Hematopoietic multipotent progenitor cell treated with erythropoietin and hydrocortisone succinate and interleukin-3 and kit ligand, for 15 days (in vitro differentiated cells): ENCODE data around the gene PKDCC.
"Not testable (repeated sequence)": the region's sequence is repeated elsewhere in the genome, so short reads cannot be mapped to it uniquely, and the experiment has no call there.

Experiments
- DNase-seq: peaks from one replicate; pipeline ENCODE4 v3.0.0-alpha.2; 2015; ENCODE audit warnings: low spot score

PKDCC gene

GRCh38 chr2:42065753-42066152 is 17.9 kb downstream of the PKDCC start:
- DNase-seq: not testable (repeated sequence)

- DNase-seq: not testable (repeated sequence)
These were observed 19.2 kb downstream of the PKDCC start for GRCh38 chr2:42067001-42067400.

DNA sequence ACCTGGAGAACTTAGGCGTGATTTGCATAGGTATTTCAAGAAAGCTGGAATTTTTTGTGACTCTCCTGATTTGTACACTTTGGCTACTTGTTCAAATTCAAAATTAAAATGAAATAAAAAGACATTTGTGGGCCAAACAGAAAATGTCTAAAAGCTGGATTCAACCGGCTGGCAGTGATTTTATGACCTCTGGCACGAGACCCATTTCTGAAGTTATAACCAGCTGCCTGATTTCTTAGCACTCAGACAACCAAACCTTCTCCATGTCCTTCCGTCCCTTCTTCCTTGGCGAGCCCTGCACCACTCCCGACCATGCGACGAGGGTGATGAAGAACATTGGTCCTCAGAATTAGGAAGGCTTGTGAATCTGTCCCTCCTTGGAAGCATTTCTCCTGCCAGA is 19.7 kb downstream of the PKDCC start:
- no peak for DNase-seq

GRCh38 chr2:42068571-42069178 is 20.9 kb downstream of the PKDCC start:
- DNase-seq: no peak

DNA sequence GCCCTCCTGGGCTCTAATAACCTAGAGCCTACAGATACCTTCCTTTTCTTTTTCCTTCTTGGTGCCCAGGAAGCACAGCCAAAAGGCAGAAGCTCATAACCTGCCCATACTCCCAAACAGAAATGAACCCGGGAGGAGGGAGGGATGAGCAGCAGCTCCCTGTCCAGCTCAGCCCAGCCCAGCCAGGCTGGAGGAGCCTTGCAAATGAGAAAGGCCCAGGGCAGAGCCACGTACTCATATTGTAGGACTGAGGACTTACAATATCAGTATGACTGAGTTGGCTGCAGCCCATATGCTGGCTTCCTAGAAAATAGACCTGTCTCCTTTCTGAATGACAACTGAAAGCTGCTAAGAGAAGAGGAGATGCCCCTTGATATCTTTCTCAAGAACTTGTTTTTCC is 21.7 kb downstream of the PKDCC start:
- no peak for DNase-seq

GRCh38 chr2:42071791-42072190 is 24.0 kb downstream of the PKDCC start:
- DNase-seq: no peak

DNA sequence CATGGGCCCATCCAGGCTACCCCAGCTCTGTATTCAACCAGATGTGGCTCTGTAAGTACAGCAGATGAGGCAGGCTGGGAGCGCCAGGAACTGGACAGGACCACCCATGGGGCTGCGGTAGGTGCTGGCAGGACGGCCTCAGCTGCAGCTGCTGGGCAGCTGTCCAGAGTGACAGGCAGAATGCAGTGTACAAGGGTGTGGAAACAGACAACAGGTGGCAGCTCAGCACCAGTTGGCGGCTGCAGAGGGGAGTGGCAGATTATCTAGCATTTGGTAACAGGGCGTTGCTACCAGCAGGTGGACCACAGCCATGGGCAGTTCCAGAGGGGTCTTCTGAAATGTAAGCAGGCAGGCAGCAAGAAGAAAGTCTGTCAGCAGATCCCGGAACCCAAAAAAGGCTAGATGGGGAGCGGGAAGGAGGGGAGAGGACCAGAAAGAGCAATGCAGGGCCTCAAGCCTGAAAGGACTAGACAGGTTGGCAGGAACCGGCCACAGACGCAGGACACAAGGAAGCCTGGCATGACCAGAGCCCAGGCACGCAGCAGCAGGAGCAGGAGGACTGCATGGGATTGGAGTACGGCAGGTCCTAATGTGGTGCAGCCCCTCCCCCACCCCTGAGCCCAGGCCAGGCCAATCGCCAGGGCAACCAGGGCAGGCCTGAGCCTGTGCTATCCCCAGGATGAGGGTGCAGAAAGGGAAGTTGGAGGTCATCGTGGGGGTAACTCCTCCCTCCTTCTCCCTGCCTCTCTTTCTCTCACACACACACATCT is 24.7 kb downstream of the PKDCC start:
- DNase-seq: no peak

GRCh38 chr2:42073739-42074503 is 26.1 kb downstream of the PKDCC start:
- no peak for DNase-seq

- no peak for DNase-seq
These were observed 26.8 kb downstream of the PKDCC start for GRCh38 chr2:42074661-42075060.

DNA sequence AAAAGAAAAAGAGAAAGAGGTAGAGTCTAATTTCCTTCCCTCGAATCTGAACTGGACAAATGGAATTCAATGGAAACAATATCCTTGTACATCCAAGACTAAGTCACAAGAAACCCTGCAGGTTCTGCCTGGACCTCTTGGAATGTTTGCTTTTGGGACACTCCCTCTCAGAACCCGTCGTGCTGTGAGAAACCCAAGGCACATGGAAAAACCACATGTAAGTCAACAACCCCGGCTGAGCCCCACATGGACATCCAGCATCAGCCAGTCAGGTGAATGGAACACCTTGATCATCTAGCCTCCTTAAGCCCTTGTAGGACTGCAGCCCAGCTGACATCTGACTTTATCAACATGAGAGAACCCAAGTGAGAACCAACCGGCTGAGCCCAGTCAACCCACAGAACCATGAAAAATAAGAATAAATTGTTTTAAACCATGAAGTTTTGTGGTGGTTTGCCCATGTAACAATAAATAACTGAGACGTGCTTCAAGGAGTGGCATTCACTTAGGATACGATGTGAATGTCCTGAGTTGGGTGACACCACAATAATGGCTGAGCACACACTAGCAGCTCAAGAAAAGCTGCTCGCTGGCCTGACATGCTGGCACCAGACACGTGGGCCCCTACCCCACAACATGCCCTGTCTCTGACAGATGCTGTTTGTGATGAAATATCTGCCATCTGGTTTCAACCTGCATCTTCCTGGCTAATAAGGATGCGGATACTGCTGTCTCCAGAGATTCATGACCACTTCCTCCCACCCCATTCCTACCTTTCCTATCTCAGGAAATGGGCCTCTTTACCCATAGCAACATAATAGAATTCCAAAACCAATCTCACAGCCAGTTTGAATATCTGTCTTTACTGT is 28.8 kb downstream of the PKDCC start:
- no peak for DNase-seq

GRCh38 chr2:42077343-42077742 is 29.5 kb downstream of the PKDCC start:
- DNase-seq: no peak

DNA sequence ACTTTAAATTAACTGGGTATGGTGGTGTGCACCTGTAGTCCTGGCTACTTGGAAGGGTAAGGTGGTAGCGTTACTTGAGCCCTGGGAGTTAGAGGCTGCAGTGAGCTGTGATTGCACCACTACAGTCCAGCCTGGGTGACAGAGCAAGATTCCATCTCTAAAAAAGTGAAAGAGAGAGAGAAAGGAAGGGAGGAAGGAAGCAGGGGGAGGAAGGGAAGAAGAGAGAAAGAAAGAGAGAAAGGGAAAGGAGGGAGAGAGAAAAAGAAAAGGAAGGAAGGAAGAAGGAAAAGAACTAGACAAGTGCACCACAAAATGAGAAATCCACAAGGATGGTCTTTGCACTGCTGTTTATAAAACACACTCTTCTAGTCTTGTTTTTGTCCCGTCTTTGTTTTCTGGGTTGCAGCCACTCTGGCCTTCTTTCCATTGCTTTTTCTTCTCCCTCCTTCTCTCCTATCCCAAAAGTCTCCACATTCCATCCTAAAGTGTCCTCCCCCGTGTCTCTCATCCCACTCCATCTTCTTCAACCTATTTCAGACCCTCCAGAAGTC is 32.0 kb downstream of the PKDCC start:
- DNase-seq: no peak

- not testable (repeated sequence) for DNase-seq
These were observed 33.3 kb downstream of the PKDCC start for GRCh38 chr2:42081151-42081550.

DNA sequence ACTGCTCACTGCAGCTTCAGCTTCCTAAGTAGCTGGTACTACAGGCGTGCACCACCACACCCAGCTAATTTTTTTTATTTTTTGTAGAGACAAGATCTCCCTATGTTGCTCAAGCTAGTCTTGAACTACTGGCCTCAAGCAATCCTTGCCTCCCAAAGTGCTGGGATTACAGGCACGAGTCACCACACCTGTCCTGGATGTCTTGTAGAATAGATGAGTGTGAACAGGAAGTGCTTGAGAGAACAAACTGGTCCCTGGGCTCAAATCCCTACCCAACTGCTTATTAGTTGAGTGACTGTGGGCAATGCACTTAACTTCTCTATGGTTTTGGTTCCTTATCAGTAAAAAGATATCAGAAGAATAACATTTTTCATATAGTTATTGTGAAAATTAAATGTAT is 34.2 kb downstream of the PKDCC start:
- DNase-seq: no peak

DNA sequence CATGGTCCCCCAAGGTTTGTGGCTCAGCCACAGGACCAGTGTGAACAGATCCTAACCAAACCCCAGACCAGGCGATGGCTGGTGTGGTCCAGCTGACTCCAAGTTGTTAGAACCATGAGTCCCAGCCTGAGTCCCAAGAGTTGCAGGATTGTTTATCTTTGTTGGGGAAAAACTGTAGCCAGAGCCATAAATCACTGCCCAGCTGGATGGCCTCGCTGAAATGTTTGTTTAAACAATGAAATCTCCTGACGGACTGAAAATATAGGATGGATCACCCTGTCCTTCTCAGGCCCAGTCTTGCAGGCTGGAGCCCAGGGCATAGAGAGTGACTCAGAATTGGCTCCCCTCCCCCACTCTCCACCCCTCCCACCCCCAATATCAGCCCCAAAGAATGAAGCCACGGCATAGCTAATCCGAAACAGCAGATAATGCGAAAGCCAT is 36.4 kb downstream of the PKDCC start:
- DNase-seq: no peak

DNA sequence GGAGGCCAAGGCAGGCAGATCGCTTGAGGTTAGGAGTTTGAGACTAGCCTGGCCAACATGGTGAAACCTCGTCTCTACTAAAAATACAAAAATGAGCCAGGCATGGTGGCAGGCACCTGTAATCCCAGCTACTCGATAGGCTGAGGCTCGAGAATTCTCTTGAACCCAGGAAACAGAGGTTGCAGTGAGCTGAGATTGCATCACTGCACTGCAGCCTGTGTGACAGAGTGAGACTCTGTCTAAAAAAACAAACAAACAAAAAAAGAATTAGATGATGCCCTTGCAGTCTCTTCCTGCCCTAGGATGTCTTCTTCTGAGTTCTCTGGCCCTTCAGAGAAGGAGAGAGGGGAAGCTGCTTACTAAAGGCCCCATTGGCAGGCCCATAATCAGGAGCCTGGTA is 37.2 kb downstream of the PKDCC start:
- DNase-seq: not testable (repeated sequence)

DNA sequence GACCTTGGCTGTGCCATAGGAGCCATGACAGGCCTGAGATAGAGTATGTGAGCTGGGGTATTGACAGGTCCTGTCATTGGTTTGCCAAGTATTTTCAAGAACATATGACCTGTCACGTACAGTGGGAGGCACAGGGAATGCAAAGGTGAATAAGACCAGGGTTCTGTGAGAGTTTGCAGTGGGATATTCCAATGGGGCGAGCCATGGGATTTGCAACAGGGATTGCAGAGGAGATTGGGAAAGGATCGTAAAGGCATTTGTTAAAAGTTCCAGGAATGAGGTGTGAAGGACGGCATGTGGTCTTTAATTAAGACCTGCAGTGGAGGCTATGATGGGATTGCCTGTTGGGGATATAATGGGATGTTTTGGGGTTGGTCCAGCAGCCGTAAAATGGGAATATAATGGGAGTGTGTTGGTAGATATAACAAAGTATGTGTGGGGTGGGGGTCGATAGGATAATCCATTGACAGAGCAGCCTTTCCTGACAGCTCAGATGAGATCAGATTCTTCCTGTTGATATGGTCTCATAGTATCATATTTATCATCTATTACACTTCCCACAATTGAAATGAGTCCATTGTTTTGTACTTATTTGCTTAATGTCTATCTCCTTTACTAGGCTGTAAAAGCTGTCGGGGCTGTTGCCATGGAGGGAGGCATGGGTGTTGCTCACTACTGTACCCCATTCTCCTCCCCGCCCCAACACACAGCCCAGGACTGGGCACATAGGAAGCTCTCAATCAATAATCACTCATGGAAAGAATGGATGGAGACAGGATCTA is 38.1 kb downstream of the PKDCC start:
- no peak for DNase-seq

GRCh38 chr2:42086500-42086953 is 38.7 kb downstream of the PKDCC start:
- DNase-seq: peak; percentile 17

DNA sequence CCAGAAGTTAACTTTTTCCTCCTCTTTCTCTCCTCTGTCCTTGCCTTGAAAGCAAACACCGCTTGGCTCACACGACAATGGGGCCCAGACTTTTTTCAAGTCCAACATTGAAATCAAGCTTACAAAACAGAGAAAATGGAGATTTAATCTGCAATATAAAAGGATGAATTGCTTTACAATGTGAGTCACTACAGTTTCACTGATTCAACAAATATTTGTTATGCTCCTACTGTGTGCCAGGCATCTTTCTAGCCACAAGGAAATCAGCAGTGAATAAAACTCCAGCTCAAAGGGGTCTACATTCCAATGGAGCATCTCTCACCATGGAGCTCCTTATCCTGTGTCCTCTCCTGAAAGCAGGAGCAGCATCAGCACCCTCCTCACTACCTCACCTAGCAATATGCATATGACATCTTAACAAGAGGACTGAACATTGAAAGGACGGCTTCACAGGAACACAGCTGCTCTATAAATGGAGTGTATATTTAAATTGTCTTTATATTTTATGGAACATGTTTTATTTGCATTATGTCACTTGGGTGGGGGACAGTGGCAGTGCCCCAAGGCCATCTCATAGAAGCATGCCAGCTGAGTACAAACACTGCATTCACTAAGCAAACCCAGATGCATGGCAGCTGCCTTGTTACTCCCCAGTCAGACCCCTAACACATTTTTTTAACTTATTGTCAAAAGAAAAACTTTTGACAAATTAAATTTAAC is 39.5 kb downstream of the PKDCC start:
- DNase-seq: no peak

DNA sequence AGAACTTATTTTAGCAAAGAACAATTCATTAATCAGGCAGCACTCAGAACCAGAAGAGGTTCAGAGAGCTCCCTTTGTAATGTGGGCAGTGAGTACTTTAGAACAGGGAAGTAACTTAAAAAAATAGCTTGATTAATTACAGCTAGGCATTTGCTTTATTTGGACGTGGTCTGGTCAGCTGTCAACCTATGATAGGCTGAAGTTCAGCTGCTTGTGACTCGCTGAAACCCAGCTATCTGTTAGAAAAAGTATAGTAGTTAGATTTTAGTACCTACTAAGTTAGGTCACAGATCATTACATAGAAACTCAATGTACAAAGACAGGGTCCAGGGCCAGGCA is 40.0 kb downstream of the PKDCC start:
- no peak for DNase-seq
